Measurements from ENCODE around the gene FOXN1. TPM values are rescaled to one million over a fixed set of nuclear protein-coding genes. Genes with fewer than 3 reads are reported as not detected.
"Not testable (repeated sequence)": the region's sequence is repeated elsewhere in the genome, so short reads cannot be mapped to it uniquely, and the experiment has no call there.

Gene FOXN1
- total RNA-seq, 1 experiment from 2014 or later = not detected

DNA sequence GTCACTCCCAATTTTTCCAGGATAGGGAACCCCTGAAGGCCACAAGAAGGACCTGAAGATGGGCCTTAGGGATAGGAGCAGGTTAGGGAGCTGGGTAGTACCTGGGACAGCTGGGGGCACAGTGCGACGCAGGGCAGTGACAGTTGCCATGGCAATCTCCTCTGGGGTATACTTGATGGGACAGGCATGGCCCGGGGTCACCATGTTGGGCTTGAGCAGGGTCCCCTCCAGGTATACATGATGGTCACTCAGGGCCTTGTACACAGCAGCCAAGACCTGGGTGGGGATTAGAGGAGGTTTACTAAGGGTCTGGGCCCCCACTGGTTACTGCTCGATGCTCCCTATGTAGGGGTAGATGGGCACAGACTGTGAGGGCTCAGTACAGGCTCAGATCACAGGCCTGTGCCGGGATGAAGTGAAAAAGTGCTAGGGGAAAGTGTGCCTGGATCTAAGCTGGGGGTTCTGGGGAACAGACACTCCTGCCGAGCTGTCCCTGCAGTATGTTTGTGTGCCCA, 67.9 kb downstream of the FOXN1 start:
- no peak for DNase-seq (ENCODE audit: low spot score)

DNA sequence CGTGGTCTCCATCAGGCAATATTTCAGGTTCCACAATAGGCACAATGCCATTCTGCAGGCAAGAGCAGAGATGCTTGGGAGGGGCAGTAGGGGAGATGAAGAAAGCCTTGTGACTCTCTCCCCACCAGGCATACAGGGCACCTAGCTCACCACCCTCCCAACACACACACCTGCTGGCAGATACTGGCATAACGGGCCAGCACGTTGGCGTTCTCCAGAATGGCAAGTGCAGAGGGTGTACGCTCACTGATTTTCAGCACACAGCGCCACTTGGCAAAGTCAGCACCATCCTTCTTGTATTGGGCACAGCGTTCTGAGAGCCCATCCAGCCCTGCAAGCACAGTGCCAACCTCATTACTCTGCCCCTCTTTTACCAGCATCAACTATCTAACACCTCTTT, 68.4 kb downstream of the FOXN1 start:
- DNase-seq (ENCODE audit: low spot score) = no peak

DNA sequence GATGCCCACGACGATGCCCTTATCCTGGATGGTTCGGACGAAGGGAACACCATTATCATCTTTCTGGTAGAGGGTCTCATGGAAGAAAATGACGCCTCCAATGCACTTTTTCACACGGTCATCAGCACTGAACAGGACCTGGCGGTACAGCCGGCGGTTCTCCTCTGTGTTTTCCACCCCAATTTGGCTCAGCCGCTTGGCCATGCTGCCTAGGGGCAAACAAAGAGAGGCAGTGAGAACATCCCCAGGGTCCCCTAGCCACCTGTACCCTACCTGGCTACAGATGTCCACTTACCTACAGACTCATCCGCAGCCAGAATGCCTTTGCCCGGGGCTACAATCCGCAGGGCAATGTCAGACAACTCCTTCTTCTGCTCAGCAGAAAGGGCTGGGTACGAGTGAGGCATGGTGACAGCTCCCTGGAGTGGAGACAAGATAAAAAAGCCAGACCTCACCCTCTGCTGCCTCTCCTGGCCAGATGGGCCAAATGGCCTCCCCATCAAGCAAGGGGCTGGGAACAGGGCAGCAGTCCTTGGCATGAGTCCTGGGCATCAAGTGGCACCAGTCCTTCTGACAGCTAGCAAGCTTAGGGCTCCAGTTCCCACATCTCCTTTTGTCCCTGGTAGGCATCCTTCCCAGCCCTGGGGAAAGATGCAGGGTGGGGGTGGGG, 69.1 kb downstream of the FOXN1 start:
- no peak for DNase-seq (ENCODE audit: low spot score)

DNA sequence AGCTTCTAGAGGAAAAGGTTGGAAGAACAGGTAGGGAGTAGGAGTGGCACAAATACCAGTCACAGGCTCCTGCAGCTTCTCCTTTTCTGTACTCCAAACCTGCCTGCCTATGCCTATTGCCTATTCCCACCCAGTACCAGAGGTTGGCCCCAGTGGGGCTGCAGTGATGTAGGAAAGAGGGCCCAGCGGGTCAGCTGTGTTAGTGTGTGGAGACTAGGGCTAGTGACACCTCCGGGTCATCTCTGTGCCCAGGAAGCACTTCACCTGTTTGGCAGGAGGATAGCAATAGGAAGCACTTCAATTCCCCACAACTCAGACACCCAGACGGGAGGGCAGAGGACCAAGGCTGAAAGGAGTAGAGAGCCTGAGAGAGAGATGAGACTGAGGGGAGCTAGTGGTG, 69.9 kb downstream of the FOXN1 start:
- not testable (repeated sequence) for DNase-seq (ENCODE audit: low spot score)

DNA sequence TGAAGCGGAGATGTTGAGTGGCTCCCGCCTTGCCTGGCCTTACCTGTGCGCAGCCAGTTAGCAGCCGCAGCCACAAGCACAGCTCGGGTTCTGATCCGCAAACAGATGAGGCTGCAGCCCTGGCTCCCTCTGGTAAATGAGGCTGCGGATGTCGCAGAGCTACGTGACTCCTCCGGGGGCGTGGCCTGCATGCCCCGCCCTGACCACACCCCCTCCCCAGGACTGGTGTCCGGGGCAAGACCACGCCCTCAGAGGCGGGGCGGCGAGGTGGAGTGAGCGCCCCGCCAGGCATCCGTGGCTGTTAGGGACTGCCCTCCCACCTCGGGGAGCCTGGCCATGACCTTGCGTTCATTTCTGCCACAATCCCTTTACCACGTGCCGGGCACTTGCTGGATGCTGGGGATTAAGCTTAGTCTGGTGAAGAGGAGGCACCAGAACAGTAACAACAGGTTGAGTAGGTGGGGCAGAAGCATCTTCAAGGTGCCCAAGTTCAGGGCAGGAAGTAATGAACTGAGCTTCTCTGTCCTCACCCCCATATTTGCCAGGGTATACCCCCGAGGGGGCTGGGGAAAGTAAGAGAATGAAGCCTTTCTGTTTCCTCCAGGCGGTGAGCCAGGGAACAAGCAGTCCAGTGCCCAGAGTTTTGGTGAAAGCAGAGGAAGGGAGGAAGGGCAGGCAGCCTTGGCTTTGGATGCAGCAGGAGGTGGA, 70.8 kb downstream of the FOXN1 start, which contains the start of gene ALDOC:
Gene ALDOC, minus strand, starts transcription at position 138 of the 708 bp plus-strand sequence. CDS start 1,363 bp downstream, outside the sequence.
- DNase-seq (ENCODE audit: low spot score) = peak; percentile 62

DNA sequence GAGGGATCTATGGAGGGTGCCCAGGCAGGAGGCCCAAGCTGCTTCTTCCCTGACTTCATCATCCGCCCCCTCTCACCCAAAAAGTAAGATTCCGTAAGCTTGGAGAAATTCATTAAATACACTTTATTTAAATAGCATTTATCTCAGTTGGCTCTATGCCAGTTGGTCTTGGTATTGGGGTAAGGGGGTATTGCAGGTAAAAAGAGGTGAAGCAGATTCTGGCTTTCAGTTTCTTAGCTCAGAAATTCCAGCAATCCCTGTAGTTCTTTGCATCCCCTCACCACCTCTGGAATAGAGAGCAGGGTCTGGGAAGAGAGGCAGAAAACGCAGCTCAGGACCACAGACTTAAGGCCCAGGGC, 71.3 kb downstream of the FOXN1 start:
- no peak for DNase-seq (ENCODE audit: low spot score)

DNA sequence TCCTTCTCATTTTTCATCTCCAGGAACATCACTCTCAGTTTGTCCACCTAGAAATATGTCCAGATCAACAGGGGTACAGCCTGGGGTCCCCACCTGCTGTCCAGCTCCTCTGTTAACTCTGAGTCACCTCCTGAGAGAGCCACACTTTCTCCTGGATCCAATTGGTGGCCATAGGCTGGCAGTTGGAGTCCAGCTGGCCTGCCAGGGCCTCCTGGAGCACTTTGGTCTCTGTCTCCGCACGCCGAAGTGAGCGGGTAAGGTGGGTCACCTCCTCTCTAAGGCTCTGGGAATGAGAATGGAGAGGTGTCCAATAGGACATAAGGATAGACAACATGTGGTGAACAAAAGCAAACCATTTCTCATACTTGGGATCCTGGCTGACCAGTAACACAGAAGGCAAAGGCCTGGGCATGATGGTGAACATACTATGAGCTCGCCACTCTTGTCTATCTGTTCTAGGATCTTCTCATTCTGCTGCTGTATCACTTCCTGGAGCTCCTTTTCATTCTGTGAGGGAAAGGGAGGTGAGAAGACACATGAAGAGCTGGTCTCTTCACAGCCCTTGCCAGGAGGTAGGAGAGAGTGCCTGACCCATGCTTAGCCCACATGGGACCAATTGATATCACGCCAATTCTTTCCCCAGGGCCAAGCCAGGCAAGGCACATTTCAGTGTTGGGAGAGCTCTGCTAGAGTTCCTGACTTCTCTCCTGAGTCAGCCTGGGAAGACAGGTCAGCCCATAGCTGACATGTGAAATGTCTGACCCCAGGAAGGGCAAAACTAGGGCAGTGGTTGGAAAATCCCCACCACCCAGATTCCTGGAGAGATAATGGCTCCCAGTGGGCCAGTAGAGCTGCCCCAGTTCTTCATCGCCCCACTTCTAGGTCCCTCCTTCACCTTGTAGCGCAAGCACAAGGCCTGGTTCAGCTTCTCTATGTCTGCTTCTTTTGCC, 72.4 kb downstream of the FOXN1 start:
- no peak for DNase-seq (ENCODE audit: low spot score)

DNA sequence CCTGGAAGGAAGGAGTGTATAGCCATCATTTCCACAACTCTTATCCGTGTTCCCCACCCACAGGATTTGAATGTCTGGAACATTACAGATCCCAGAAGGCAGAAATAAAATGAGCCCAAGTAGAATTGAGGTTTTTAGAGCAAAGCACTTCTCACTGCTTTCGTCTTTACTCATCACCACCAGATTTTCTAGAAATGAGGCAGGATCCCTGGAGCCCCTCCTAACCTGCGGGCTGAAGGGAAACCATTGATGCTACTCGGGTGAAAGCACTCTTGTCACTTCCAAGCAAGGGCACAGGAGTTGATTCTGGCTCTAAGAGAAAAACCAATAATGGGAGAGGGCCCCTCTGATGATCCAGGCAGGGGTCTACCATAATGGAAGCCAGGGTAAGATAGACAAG, 73.4 kb downstream of the FOXN1 start:
- no peak for DNase-seq (ENCODE audit: low spot score)

DNA sequence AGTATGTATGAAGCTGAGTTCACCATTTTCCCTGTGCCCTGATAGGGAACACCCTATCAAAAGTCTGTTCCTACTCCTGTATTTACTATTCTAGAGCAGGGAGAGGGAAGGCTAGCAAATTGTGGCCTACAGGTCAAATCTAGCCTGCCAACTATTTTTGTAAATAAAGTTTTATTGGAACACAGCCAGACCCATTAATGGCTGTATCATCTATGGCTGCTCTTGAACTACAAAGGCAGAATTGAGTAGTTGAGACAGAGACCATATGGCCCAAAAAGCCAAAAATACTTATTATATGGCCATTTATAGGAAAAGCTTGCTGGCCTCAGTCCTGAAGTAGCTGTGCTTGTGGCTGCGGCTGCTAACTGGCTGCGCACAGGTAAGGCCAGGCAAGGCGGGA, 74.8 kb downstream of the FOXN1 start:
- DNase-seq (ENCODE audit: low spot score) = no peak

DNA sequence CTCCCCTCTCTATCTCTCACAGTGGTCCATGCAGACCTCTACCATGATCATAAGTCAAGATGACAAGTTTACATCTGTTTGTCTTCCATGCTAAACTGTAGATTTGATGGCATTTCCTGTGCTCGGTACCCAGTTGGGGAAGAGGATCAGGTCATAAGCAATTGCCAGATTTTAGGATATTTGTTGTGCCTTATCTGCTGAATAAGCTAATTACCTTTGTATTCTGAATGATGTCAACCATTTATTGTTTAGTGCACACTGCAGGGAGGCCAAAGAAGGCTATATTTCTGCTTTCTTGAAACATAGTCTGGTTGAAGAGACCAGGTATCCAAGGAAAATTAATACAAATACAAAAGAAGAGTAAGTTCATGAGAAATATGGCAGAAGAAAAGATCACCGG, 76.4 kb downstream of the FOXN1 start:
- DNase-seq (ENCODE audit: low spot score) = no peak

DNA sequence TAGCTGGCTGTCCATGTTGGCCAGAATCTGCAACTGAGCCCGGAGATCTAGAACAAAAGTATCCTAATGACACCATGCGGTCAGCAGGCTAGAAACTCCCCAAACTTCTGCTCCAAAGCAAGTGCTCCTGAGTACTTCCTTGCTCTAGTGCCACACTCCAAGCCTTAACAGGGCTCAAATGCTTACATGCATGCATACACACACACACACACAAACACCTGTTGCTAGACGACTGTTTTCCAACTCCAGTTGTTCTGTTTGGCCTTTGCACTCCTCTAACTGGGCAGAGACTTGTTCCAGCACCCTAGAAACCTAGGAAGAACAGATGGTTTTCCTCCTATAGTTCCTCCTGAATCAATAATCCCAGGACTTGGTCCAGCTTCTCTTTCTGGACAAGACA, 78.3 kb downstream of the FOXN1 start:
- no peak for DNase-seq (ENCODE audit: low spot score)

DNA sequence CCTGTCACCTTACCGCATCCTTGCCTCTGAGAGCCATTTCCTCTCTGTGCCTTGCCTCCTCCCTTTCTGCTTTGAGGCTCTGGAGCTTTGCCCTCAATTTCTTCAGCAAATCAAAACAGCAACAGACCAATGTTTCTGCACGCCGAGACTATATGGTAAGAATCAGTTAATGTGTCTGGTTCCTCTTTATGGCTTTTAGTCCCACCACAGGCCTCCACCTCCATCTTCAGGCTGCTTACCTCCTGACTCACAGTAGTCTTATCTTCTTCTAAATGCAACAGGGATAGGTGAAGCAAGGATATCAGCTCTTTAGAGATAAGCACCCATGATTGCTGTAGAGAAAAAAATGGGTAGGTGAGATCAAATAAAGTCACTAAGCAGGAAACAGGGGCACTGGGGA, 79.7 kb downstream of the FOXN1 start:
- no peak for DNase-seq (ENCODE audit: low spot score)

Other genes with a start within 250 kb of the FOXN1 start
- 32.7 and 43.9 TPM in 2 replicates for gene TMEM97, start 187.1 kb upstream of the FOXN1 start, total RNA-seq (2014; rRNA removed; shearing (Covaris generic))
- gene IFT20, start 170.9 kb upstream of the FOXN1 start, total RNA-seq (2014; rRNA removed; shearing (Covaris generic)) = 38.9 and 45.5 TPM in 2 replicates
- 36.2 and 44.7 TPM in 2 replicates for gene TNFAIP1, start 170.6 kb upstream of the FOXN1 start, total RNA-seq (2014; rRNA removed; shearing (Covaris generic))
- 166 and 176 TPM in 2 replicates for gene POLDIP2, start 148.8 kb upstream of the FOXN1 start, total RNA-seq (2014; rRNA removed; shearing (Covaris generic))
- gene SEBOX, start 141.1 kb upstream of the FOXN1 start, total RNA-seq (2014; rRNA removed; shearing (Covaris generic)) = not detected in 2 replicates
- 0.43 and 4.4 TPM in 2 replicates for gene VTN, start 136.0 kb upstream of the FOXN1 start, total RNA-seq (2014; rRNA removed; shearing (Covaris generic))
- gene SARM1, start 134.7 kb upstream of the FOXN1 start, total RNA-seq (2014; rRNA removed; shearing (Covaris generic)) = 20.2 and 23.2 TPM in 2 replicates
- gene SLC46A1, start 100.1 kb upstream of the FOXN1 start, total RNA-seq (2014; rRNA removed; shearing (Covaris generic)) = 2.5 and 4.9 TPM in 2 replicates
- not detected in 2 replicates for gene SLC13A2, start 32.7 kb upstream of the FOXN1 start, total RNA-seq (2014; rRNA removed; shearing (Covaris generic))
- gene UNC119, start 46.3 kb downstream of the FOXN1 start, total RNA-seq (2014; rRNA removed; shearing (Covaris generic)) = 65.5 and 73.5 TPM in 2 replicates
- 48.9 and 83.5 TPM in 2 replicates for gene PIGS, start 65.2 kb downstream of the FOXN1 start, total RNA-seq (2014; rRNA removed; shearing (Covaris generic))
- 1.3 and 2.1 TPM in 2 replicates for gene ALDOC, start 70.5 kb downstream of the FOXN1 start, total RNA-seq (2014; rRNA removed; shearing (Covaris generic))
- gene SPAG5, start 92.7 kb downstream of the FOXN1 start, total RNA-seq (2014; rRNA removed; shearing (Covaris generic)) = 162 and 170 TPM in 2 replicates
- 6.5 and 8.4 TPM in 2 replicates for gene RSKR, start 107.8 kb downstream of the FOXN1 start, total RNA-seq (2014; rRNA removed; shearing (Covaris generic))
- gene BLTP2, start 138.8 kb downstream of the FOXN1 start, total RNA-seq (2014; rRNA removed; shearing (Covaris generic)) = 119 and 131 TPM in 2 replicates
- gene SDF2, start 155.6 kb downstream of the FOXN1 start, total RNA-seq (2014; rRNA removed; shearing (Covaris generic)) = 102 and 112 TPM in 2 replicates
- 52.7 and 55.8 TPM in 2 replicates for gene SUPT6H, start 155.9 kb downstream of the FOXN1 start, total RNA-seq (2014; rRNA removed; shearing (Covaris generic))
- gene PROCA1, start 205.5 kb downstream of the FOXN1 start, total RNA-seq (2014; rRNA removed; shearing (Covaris generic)) = 1.2 and 2.0 TPM in 2 replicates
- 246 and 286 TPM in 2 replicates for gene RAB34, start 211.5 kb downstream of the FOXN1 start, total RNA-seq (2014; rRNA removed; shearing (Covaris generic))
- 697 and 1,197 TPM in 2 replicates for gene RPL23A, start 213.6 kb downstream of the FOXN1 start, total RNA-seq (2014; rRNA removed; shearing (Covaris generic))
- 3.3 and 3.9 TPM in 2 replicates for gene TLCD1, start 219.9 kb downstream of the FOXN1 start, total RNA-seq (2014; rRNA removed; shearing (Covaris generic))
- 1.5 and 2.5 TPM in 2 replicates for gene NEK8, start 222.4 kb downstream of the FOXN1 start, total RNA-seq (2014; rRNA removed; shearing (Covaris generic))
- 75.5 and 90.6 TPM in 2 replicates for gene TRAF4, start 237.7 kb downstream of the FOXN1 start, total RNA-seq (2014; rRNA removed; shearing (Covaris generic))